Activated naive CD4-positive, alpha-beta T cell treated with Interleukin-2 at 50 U/mL for 16 hours (primary cell): Measurements from ENCODE around the gene SET.
A peak's percentile ranks its signal among the peaks of the same experiment; 100 is the strongest.

Source experiments
- DNase-seq: peaks from one replicate; pipeline ENCODE4 v3.0.0-alpha.2; 2020

Gene SET

GRCh38 chr9:128713941-128714573 is 25.0 kb downstream of the SET start:
- DNase-seq = no peak

GRCh38 chr9:128714586-128715435 is 25.8 kb downstream of the SET start:
- DNase-seq = no peak

- DNase-seq = no peak
Observed at GRCh38 chr9:128715436-128715750, 26.4 kb downstream of the SET start.

- DNase-seq = no peak
Observed at GRCh38 chr9:128716581-128717254, 27.7 kb downstream of the SET start.

GRCh38 chr9:128718047-128718446 is 29.0 kb downstream of the SET start:
- DNase-seq = no peak

- no peak for DNase-seq
Observed at GRCh38 chr9:128718475-128718874, 29.5 kb downstream of the SET start.

- no peak for DNase-seq
Observed at GRCh38 chr9:128719919-128720605, 31.0 kb downstream of the SET start.

GRCh38 chr9:128720841-128721486 is 31.9 kb downstream of the SET start:
- no peak for DNase-seq

GRCh38 chr9:128721487-128722010 is 32.5 kb downstream of the SET start:
- DNase-seq = no peak

- DNase-seq = no peak
Observed at GRCh38 chr9:128722380-128723351, 33.6 kb downstream of the SET start.

GRCh38 chr9:128723352-128723865 is 34.4 kb downstream of the SET start:
- DNase-seq = no peak

- peak; percentile 99 for DNase-seq
Observed at GRCh38 chr9:128723866-128724743, 35.1 kb downstream of the SET start, which contains the start of gene ZDHHC12. TSS of gene ZDHHC12 (minus strand) at chr9:128724127. CDS start at chr9:128724093, 34 bp downstream.

- peak; percentile 47 for DNase-seq
Observed at GRCh38 chr9:128724744-128725211, 35.8 kb downstream of the SET start.

- no peak for DNase-seq
Observed at GRCh38 chr9:128727640-128728248, 38.7 kb downstream of the SET start.

- DNase-seq = no peak
Observed at GRCh38 chr9:128728298-128728697, 39.3 kb downstream of the SET start.

GRCh38 chr9:128729302-128729701 is 40.3 kb downstream of the SET start:
- DNase-seq = no peak

- DNase-seq = no peak
Observed at GRCh38 chr9:128729766-128730517, 40.9 kb downstream of the SET start.

GRCh38 chr9:128731093-128731492 is 42.1 kb downstream of the SET start:
- no peak for DNase-seq

- no peak for DNase-seq
Observed at GRCh38 chr9:128731691-128732090, 42.7 kb downstream of the SET start.
